ENCODE measurements around the gene STX7. TPM values are rescaled to one million over a fixed set of nuclear protein-coding genes. Genes with fewer than 3 reads are reported as not detected.

The STX7 gene
- total and polyA plus RNA-seq, 2 donors (not counting 3 experiments of a cell fraction or from before 2014, with no cell fraction given): 13.4 to 45.5 TPM

GRCh38 chr6:132458887-132459604, 53.9 kb downstream of the STX7 start:
- no peaks in the 10 kb centered on the region for H3K27me3 ChIP-seq (ENCODE audit: control insufficient read depth in 2 of 2, insufficient read depth in 2 of 2, low read length in 2 of 2)

More at GRCh38 chr6:132458887-132459604, 53.9 kb downstream of the STX7 start:
- FAIRE-seq: no peak
- POLR2A ChIA-PET: no interaction called here
- Histone ChIP-seq H3K4me1 (ENCODE audit: control insufficient read depth, extremely low read depth, insufficient read depth, low read length) (no peaks in the 10 kb centered on the region), H3K36me3 (ENCODE audit: control insufficient read depth in 2 of 2, extremely low read depth in 1 of 2, insufficient read depth in 2 of 2, low read length in 2 of 2) (peaks cover 17 to 23% of the 10 kb centered on the region in 2 experiments), H3K4me3 (replicated peaks in 1 of 3; ENCODE audit: insufficient read depth in 1 of 3, low read depth in 1 of 3, low read length in 3 of 3) (no peak overlapping the region), H4K20me1 (replicated peaks; ENCODE audit: control insufficient read depth, extremely low read depth, insufficient read depth, low read length) (no peaks in the 10 kb centered on the region), H3K27ac (ENCODE audit: insufficient read depth, low read depth, low read length) (no peak overlapping the region), H3K9me3 (replicated peaks; ENCODE audit: control insufficient read depth, insufficient read depth, low read length) (no peaks in the 10 kb centered on the region), H3K9ac (replicated peaks; ENCODE audit: extremely low read depth, insufficient read depth, low read length) (no peak overlapping the region), H2AFZ (ENCODE audit: low read depth, low read length) (no peak overlapping the region), H3K9me1 (replicated peaks; ENCODE audit: control insufficient read depth, extremely low read depth, insufficient read depth, low read length) (no peaks in the 10 kb centered on the region), H3K79me2 (ENCODE audit: control insufficient read depth, insufficient read depth, low read length) (no peaks in the 10 kb centered on the region), H3K4me2 (ENCODE audit: insufficient read depth, low read length) (no peak overlapping the region)
- DNase-seq (ENCODE audit: low read depth, low spot score): no peak
- no TSS peak for BruUV-seq (replicated peaks)
- CTCF ChIA-PET: no interaction called here
- dilution Hi-C loops (cut with MboI; ENCODE audit: extremely low pct_ligation_motif_present, low sequenced_read_pairs) (no loop called here), intact Hi-C loops (cut with micrococcal nuclease) (no loop called here)
- no peak for TF ChIP-seq JUN (IDR thresholded peaks at IDR 0.05; ENCODE audit: borderline replicate concordance, insufficient read depth, insufficient read length, low read depth)
- no peak for TF ChIP-seq CTCF (IDR thresholded peaks at IDR 0.05; ENCODE audit: extremely low read depth in 1 of 2, insufficient read depth in 1 of 2, low read depth in 1 of 2, low read length in 2 of 2)
- no peak for TF ChIP-seq POLR2A (IDR thresholded peaks at IDR 0.05; ENCODE audit: low read depth, low read length)
- TF ChIP-seq MYC (IDR thresholded peaks at IDR 0.05; ENCODE audit: low read depth, low read length): no peak
- no peak for TF ChIP-seq EZH2 (IDR thresholded peaks at IDR 0.05; ENCODE audit: borderline replicate concordance, low read depth, low read length, severe bottlenecking)
- no peak for TF ChIP-seq FOS (IDR thresholded peaks at IDR 0.05; ENCODE audit: borderline replicate concordance, insufficient read depth, low read length)
- TF ChIP-seq POLR2AphosphoS5 (IDR thresholded peaks at IDR 0.05; ENCODE audit: insufficient read depth, low read depth, low read length): no peak
- TF ChIP-seq MAX (IDR thresholded peaks at IDR 0.05; ENCODE audit: insufficient read depth, insufficient read length): no peak
- no peak for TF ChIP-seq GATA2 (IDR thresholded peaks at IDR 0.05; ENCODE audit: insufficient read depth, insufficient read length, low read depth, low read length)

All from endothelial cell of umbilical vein (primary cell).